Spleen (tissue), 11 donors: Measurements from ENCODE around the gene EIF2B2. TPM values are rescaled to one million over a fixed set of nuclear protein-coding genes. Genes with fewer than 3 reads are reported as not detected.
A peak's percentile ranks its signal among the peaks of the same experiment; 100 is the strongest.

Experiments used
- DNase-seq: peaks from one replicate; pipeline ENCODE4 v3.0.0-alpha.2; 2020
- H3K27ac ChIP-seq, 8 donors: fragments of 200-600 bp; sonication (generic) in 7 of 8; 1 replicate in 4 of 8; 2 replicates in 4 of 8; pipeline versions ENCODE4 v1.5.0 to v1.8.0; 2016 to 2021; ENCODE audit warnings: inconsistent platforms in 4 of 8, mild to moderate bottlenecking in 4 of 8, moderate library complexity in 1 of 8
- H3K27me3 ChIP-seq, 7 donors: fragments of 200-600 bp; sonication (generic) in 6 of 7; replicated peaks in 1 of 7; 1 replicate in 4 of 7; 2 replicates in 3 of 7; pipeline versions ENCODE4 v1.5.0 to v1.8.0; 2016 to 2021; ENCODE audit warnings: inconsistent platforms in 3 of 7, mild to moderate bottlenecking in 1 of 7
- H3K36me3 ChIP-seq, 6 donors: fragments of 200-600 bp; sonication (generic) in 5 of 6; 1 replicate in 4 of 6; 2 replicates in 2 of 6; pipeline versions ENCODE4 v1.5.0 to v1.8.0; 2016 to 2021; ENCODE audit warnings: inconsistent platforms in 2 of 6
- H3K4me1 ChIP-seq, 6 donors: fragments of 200-600 bp; sonication (generic) in 5 of 6; 1 replicate in 3 of 6; 2 replicates in 3 of 6; pipeline versions ENCODE4 v1.5.0 to v1.8.0; 2016 to 2021; ENCODE audit warnings: inconsistent platforms in 3 of 6
- H3K4me3 ChIP-seq, 8 donors: fragments of 200-600 bp; sonication (generic) in 7 of 8; 1 replicate in 4 of 8; 2 replicates in 4 of 8; pipeline versions ENCODE4 v1.5.0 to v1.8.0; 2016 to 2021; ENCODE audit warnings: inconsistent platforms in 4 of 8, mild to moderate bottlenecking in 4 of 8, moderate library complexity in 2 of 8
- H3K9me3 ChIP-seq, 8 donors: fragments of 200-600 bp; sonication (generic) in 7 of 8; 1 replicate in 4 of 8; 2 replicates in 4 of 8; pipeline versions ENCODE4 v1.5.0 to v1.8.0; 2016 to 2021; ENCODE audit warnings: inconsistent platforms in 4 of 8
- POLR2A ChIP-seq, 3 donors: fragments of 450-650 bp; IDR thresholded peaks; one replicate each; pipeline ENCODE4 v1.5.1; 2017; ENCODE audit warnings: antibody characterized with exemption in 3 of 3, mild to moderate bottlenecking in 1 of 3
- POLR2AphosphoS5 ChIP-seq, 3 donors: sonication (generic); formaldehyde crosslinking; IDR thresholded peaks; one replicate each; pipeline ENCODE4 v1.5.1; 2017; ENCODE audit warnings: antibody characterized with exemption in 3 of 3
- WGBS, 5 donors: extraction: QIAGEN DNeasy Blood & Tissue Kit in 3 of 5; methylation state at CpG; one replicate each; pipeline versions ENCODE4 v1.1.5 to v1.1.7; 2013 to 2018; 5-methylcytosine and 5-hydroxymethylcytosine counted together
- intact Hi-C: fragments of 100-400 bp; cut with DNase I; formaldehyde crosslinking; loops from one replicate; pipeline ENCODE4 v1.15.0; 2023; ENCODE audit warnings: low total_unique reads
- polyA plus RNA-seq, 3 donors: library from polyadenylated mRNA; stranded (reverse); fragments of 200-250 nt; gene quantifications; one replicate each; pipeline ENCODE4 v1.2.1, GENCODE V29; 2013
- total RNA-seq, 7 donors: library from RNA; depleted of rRNA in 3 of 7; stranded (reverse); fragments of >200 nt in 3 of 7; fragmentation: NEBNext Ultra II Directional in 4 of 7; extraction: Animal tissue kit (Norgen Biotek cat#: 25700) in 4 of 7; gene quantifications; one replicate each; pipeline versions ENCODE4 v1.1.0 to v1.2.1, GENCODE V29; 2016 to 2021
- TF ChIP-seq, protein P1 (sequence below), 11 experiments: fragments of 200-600 bp in 7 of 11; fragments of 450-650 bp in 4 of 11; sonication (generic) in 4 of 11; IDR thresholded peaks in 8 of 11; conservative IDR thresholded peaks in 3 of 11; 1 replicate in 7 of 11; 2 replicates in 4 of 11; pipeline versions ENCODE4 v1.4.0 to v1.8.0; 2016 to 2021; ENCODE audit warnings: antibody characterized with exemption in 11 of 11, inconsistent platforms in 4 of 11, mild to moderate bottlenecking in 1 of 11
- donor health status: healthy with polysubstance abuse.
- donor health status: DM: no; HTN: no; CAD: no; lungs with moderate emphysema.
- donor health status: DM: no; HTN: no; CAD: no.
- donor health status: Bipolar disorder and iron deficiency.
- donor health status: healthy.
- donor health status: DM: no; HTN: no; CAD: no.
- donor health status: DM: yes; HTN: yes; CAD: no.

The EIF2B2 gene
- total and polyA plus RNA-seq, 10 donors = 16.0 to 38.1 (median 25.8) TPM

DNA sequence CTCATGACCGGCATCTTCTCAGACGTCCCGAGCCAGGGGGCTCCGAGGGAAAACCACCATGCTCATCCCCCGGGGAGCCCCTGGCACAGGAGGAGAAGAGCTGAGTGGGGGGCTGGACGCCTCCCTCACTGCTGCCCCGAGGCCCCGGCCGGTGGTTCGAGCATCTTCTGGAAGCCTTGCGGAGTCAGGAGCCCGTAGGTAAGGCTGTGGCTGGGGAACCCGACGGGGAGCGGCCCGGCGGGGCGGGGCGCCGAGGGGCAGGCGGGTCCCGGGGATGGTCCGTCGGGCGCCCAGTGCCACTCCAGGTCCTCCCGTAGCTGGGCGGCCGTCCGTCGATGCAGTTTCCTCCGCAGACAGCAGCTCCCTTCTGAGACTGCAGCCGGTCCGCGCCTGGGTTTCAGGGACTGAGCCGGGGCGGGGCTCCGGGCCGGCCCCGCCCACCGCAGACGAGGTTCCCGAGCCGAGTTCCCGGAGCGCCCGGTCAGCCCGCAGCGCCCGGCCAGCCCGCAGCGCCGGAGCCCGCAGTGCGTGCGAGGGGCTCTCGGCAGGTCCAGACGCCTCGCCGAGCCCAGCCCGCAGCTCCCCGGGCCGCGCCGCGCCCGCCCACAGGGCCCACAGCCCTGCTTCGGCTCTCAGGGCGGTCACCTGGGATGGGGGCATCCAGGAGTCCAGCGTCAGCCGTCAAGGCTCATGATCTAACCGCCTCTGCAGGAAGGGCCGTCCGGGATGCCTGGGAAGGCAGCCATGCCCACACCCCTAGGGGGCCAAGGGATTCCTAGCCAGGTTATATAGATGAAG is 47.3 kb upstream of the EIF2B2 start, which contains the start of gene PGF:
Gene PGF, minus strand, starts transcription at position 369 of the 798 bp plus-strand sequence. Its CDS starts 355 bp downstream, at position 14.
- intact Hi-C loops = no loop called here
- H3K9me3 ChIP-seq = no peaks in the 10 kb centered on the region
- peaks cover 0 to 54% (median 12%) of the 10 kb centered on the region in 7 donors for H3K27me3 ChIP-seq
- WGBS, 5 donors = 3 to 10% (median 7%) methylated on average over 4 to 73 of the region's 73 CpGs
- H3K36me3 ChIP-seq = no peaks in the 10 kb centered on the region
- H3K4me1 ChIP-seq = peaks cover 7 to 37% (median 22%) of the 10 kb centered on the region in 6 donors
- peak within 1 kb of the TSS; percentile 26 to 70 (median 49) for H3K4me3 ChIP-seq
- TF ChIP-seq POLR2A (IDR thresholded peaks at IDR 0.05) = no peak
- peak; percentile 51 to 81 (median 76) for TF ChIP-seq POLR2AphosphoS5 (IDR thresholded peaks at IDR 0.05)
- H3K27ac ChIP-seq = peak within 1 kb of the TSS in 2 of 8 donors; percentile 18 to 43
- DNase-seq = peak; percentile 89

DNA sequence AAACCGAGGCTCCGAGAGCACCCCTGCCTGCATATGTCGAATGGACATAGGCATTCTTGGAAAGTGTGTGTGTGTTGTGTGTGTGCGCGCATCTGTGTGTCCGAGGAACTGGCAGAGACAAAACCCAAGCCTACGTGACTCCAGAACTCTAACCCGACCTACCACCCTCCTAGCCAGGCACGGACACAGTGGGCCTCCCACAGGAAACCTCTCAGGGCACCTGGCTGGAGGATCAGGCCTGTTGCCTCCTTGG is 46.8 kb upstream of the EIF2B2 start:
- WGBS, 5 donors = 90 to 95% (median 91%) methylated on average over 4 to 9 of the region's 9 CpGs
- Histone ChIP-seq H3K4me3 (peak overlapping the region in 4 of 8 donors; percentile 49 to 70 (median 52)), H3K4me1 (peaks cover 7 to 37% (median 22%) of the 10 kb centered on the region in 6 donors), H3K27ac (no peak overlapping the region), H3K36me3 (no peaks in the 10 kb centered on the region), H3K9me3 (no peaks in the 10 kb centered on the region), H3K27me3 (peaks cover 0 to 51% (median 12%) of the 10 kb centered on the region in 7 donors)
- TF ChIP-seq, protein P1, sequence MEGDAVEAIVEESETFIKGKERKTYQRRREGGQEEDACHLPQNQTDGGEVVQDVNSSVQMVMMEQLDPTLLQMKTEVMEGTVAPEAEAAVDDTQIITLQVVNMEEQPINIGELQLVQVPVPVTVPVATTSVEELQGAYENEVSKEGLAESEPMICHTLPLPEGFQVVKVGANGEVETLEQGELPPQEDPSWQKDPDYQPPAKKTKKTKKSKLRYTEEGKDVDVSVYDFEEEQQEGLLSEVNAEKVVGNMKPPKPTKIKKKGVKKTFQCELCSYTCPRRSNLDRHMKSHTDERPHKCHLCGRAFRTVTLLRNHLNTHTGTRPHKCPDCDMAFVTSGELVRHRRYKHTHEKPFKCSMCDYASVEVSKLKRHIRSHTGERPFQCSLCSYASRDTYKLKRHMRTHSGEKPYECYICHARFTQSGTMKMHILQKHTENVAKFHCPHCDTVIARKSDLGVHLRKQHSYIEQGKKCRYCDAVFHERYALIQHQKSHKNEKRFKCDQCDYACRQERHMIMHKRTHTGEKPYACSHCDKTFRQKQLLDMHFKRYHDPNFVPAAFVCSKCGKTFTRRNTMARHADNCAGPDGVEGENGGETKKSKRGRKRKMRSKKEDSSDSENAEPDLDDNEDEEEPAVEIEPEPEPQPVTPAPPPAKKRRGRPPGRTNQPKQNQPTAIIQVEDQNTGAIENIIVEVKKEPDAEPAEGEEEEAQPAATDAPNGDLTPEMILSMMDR (IDR thresholded peaks at IDR 0.05 in 8 of 11, conservative IDR thresholded peaks at IDR 0.05 in 3 of 11) = no peak
- no peak for TF ChIP-seq POLR2A (IDR thresholded peaks at IDR 0.05)
- TF ChIP-seq POLR2AphosphoS5 (IDR thresholded peaks at IDR 0.05) = no peak
- intact Hi-C loops = no loop called here
- DNase-seq = no peak

GRCh38 chr14:74956280-74957072 is 46.2 kb upstream of the EIF2B2 start:
- Histone ChIP-seq H3K9me3 (no peaks in the 10 kb centered on the region), H3K4me3 (no peak overlapping the region), H3K4me1 (peaks cover 7 to 34% (median 20%) of the 10 kb centered on the region in 6 donors), H3K27me3 (peaks cover 0 to 46% (median 12%) of the 10 kb centered on the region in 7 donors), H3K27ac (no peak overlapping the region), H3K36me3 (no peaks in the 10 kb centered on the region)
- 88 to 93% (median 92%) methylated on average over 20 to 24 of the region's 24 CpGs for WGBS, 5 donors
- intact Hi-C loops = no loop called here
- TF ChIP-seq POLR2AphosphoS5 (IDR thresholded peaks at IDR 0.05) (no peak), POLR2A (IDR thresholded peaks at IDR 0.05) (no peak)
- TF ChIP-seq, protein P1 (IDR thresholded peaks at IDR 0.05 in 8 of 11, conservative IDR thresholded peaks at IDR 0.05 in 3 of 11) = no peak
- DNase-seq = no peak

DNA sequence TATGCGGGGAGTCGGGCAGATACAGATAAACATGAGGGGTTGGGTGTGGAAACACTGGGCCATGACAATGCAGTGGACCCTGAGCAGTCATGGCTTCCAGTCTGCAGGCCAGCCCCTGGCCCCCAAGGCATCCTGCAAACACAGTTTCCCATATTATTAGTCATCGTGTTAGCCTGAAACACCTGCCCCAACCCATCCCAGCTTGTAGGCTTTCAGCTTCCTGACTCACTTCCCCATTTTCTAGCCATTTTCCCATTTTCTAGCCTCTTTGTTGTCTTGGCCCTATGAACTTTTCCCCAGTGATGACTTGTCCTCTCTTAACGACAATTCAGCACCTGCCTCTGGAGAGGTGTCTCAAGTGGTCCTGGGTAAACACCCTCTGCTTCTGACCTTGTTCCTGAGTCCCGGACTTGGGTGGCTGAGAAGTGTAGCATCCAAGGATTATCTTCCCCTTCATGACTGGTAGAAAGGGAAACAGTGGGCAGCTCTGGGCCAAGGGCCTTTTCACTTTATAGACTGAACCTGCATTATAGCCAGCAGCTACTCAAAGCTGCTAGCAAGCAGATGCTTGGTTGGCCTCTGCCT is 43.0 kb upstream of the EIF2B2 start:
- H3K9me3 ChIP-seq = no peaks in the 10 kb centered on the region
- peaks cover 0 to 19% (median 7%) of the 10 kb centered on the region in 7 donors for H3K27me3 ChIP-seq
- no peaks in the 10 kb centered on the region for H3K36me3 ChIP-seq
- peaks cover 7 to 39% (median 24%) of the 10 kb centered on the region in 6 donors for H3K4me1 ChIP-seq
- WGBS, 5 donors = 76 to 87% (median 82%) methylated on average over 5 of the region's 5 CpGs
- no peak for DNase-seq
- TF ChIP-seq POLR2A (IDR thresholded peaks at IDR 0.05) (no peak), POLR2AphosphoS5 (IDR thresholded peaks at IDR 0.05) (no peak)
- TF ChIP-seq, protein P1 (IDR thresholded peaks at IDR 0.05 in 8 of 11, conservative IDR thresholded peaks at IDR 0.05 in 3 of 11) = no peak
- no peak overlapping the region for H3K4me3 ChIP-seq
- no peak overlapping the region for H3K27ac ChIP-seq
- intact Hi-C loops = no loop called here
